GM19372 (cell line): ENCODE data around the gene PGAP6.
"Not testable (repeated sequence)": the region's sequence is repeated elsewhere in the genome, so short reads cannot be mapped to it uniquely, and the experiment has no call there.

ENCODE experiments used
- ATAC-seq: cut with Tn5 transposase; IDR thresholded peaks from one replicate; pipeline ENCODE4 v1.9.1; 2021; ENCODE audit warnings: mild to moderate bottlenecking, low read depth, moderate library complexity; ENCODE audit not compliant: unreplicated experiment

The PGAP6 gene

GRCh38 chr16:379961-380761 is 1.6 kb downstream of the PGAP6 start:
- ATAC-seq: no peak

GRCh38 chr16:379183-379960 is 2.4 kb downstream of the PGAP6 start:
- no peak for ATAC-seq

- no peak for ATAC-seq
Measured at GRCh38 chr16:378821-379182, 3.0 kb downstream of the PGAP6 start.

GRCh38 chr16:378113-378820 is 3.5 kb downstream of the PGAP6 start:
- not testable (repeated sequence) for ATAC-seq

- ATAC-seq: no peak
Measured at GRCh38 chr16:377419-377951, 4.3 kb downstream of the PGAP6 start.

GRCh38 chr16:376817-377418 is 4.9 kb downstream of the PGAP6 start:
- ATAC-seq: no peak

- no peak for ATAC-seq
Measured at GRCh38 chr16:375927-376816, 5.6 kb downstream of the PGAP6 start.

- ATAC-seq: no peak
Measured at GRCh38 chr16:375212-375611, 6.6 kb downstream of the PGAP6 start.

GRCh38 chr16:374616-374926 is 7.2 kb downstream of the PGAP6 start:
- no peak for ATAC-seq

GRCh38 chr16:373848-374615 is 7.7 kb downstream of the PGAP6 start:
- ATAC-seq: no peak

- ATAC-seq: no peak
Measured at GRCh38 chr16:373020-373598, 8.7 kb downstream of the PGAP6 start.

GRCh38 chr16:372302-372983 is 9.3 kb downstream of the PGAP6 start:
- ATAC-seq: no peak

- ATAC-seq: no peak
Measured at GRCh38 chr16:371515-372301, 10.1 kb downstream of the PGAP6 start.

- ATAC-seq: no peak
Measured at GRCh38 chr16:370979-371514, 10.7 kb downstream of the PGAP6 start.

GRCh38 chr16:370443-370842 is 11.3 kb downstream of the PGAP6 start, which contains the start of gene MRPL28:
Gene MRPL28, minus strand, starts transcription at chr16:370538. Its CDS starts 320 bp downstream, at chr16:370218.
- peak; percentile 95 for ATAC-seq

- no peak for ATAC-seq
Measured at GRCh38 chr16:369866-370436, 11.8 kb downstream of the PGAP6 start.
